Right kidney (tissue), 1 donor: ENCODE measurements around the gene RAD51B.

ENCODE experiments used
- DNase-seq: peaks from one replicate; pipeline ENCODE4 v3.0.0-alpha.2; 2016

Gene RAD51B

DNA sequence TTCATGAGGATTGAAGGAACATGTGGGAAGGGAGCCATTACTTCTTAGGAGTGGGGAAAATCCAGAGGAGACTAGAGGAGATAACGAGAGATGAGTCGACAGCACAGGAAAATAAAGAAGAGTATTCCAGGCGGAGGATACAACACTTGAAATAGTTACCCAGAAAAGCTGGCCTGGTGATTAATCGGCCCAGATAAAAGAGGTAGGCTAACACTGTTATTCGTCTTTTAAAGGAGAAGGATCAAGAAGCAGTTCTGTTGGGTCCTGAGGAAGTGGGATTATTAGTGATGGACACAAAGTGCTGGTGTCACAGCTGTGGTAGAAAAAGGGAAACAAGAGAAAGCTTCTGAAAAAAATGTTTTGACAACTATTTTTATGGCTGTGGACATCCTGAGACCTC, 548.0 kb downstream of the RAD51B start:
- DNase-seq = no peak

GRCh38 chr14:68368850-68369249, 549.3 kb downstream of the RAD51B start:
- DNase-seq = no peak

DNA sequence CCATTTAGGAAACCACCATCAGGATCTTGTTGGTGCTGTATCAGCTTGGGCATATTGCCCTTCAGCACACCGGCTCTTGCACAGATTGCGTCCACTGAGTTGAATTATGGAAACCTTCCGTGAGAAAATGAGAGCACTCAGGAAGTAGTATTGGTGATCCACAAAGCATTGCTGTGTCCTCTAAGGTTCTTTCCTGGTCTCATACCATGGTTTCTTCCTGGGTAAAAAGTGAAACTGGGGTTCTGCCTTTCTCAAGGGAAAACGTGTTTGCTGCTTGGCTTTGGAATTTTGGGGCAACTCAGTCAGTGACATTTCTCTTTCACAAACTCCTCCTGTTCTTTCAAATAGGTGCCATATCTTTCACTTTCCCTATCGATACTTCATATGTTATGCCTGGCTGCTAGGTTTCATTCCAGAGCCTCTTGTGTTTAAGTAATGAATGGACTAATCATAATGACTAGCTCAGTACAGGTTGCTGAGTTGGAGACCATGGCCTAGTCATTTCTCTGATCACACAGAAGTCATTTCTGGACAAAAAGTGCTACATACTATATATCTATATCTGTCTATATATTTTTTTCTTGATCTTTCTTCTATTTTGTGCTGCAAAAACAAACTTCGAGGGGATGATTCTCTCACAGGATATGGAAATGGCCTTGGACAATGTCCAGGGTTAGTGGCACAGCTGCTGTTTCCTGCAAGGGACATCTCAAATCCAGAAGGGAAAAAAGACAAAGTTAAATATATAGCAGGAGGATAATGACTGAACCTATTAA, 549.9 kb downstream of the RAD51B start:
- DNase-seq = no peak

DNA sequence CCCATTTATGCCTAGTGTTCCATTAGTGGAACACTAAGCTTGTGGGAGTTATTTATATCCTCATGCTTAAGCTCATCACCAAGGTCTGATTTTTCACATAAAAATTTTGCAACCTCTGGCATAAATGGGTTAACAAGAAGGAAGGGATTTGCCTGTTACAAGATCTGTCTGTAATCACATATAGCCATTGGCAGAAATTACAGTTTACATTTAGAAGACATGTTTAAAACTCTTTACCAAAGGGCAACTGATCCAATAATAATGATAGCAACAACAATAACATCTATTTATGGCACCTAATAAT, 550.4 kb downstream of the RAD51B start:
- DNase-seq = no peak

GRCh38 chr14:68372368-68372767, 552.8 kb downstream of the RAD51B start:
- DNase-seq = no peak

DNA sequence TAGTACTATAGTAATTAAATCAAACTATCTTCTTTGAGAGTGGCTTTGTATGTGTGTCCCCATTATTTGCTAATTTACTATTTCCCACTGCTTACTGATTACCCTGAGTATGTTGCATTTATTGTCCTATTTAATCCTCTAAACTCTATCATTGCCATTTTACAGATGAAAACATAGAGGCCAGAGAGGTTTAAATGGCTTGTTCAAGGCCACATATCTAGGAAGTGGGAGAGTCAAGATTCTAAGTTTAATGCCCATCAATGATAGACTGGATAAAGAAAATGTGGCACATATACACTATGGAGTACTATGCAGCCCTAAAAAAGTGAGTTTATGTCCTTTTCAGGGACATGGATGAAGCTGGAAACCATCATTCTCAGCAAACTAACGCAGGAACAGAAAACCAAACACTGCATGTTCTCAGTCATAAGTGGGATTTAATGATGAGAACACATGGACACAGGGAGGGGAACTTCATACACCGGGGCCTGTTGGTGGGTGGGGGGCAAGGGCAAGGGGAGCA, 553.6 kb downstream of the RAD51B start:
- no peak for DNase-seq

GRCh38 chr14:68373847-68374444, 554.4 kb downstream of the RAD51B start:
- no peak for DNase-seq

- no peak for DNase-seq
Measured at GRCh38 chr14:68374682-68375081, 555.1 kb downstream of the RAD51B start.

DNA sequence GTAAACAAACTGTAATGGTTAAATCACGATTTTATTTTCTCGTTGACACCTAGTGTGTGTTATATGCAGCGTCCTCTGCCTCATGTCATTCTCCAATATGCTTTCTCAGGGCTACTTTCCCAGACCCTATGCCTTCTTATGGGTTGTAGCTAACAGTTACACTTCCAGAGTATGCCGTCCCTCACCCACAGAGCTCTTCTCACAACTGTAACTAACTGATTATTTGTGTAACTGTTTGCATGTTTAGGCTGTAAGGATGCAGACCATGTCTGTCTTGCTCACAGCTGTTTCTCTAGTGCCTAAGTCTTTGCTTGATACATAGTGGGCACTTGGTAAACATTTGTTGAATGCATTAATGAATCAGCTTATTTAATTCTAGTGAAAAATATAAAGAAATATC, 555.8 kb downstream of the RAD51B start:
- no peak for DNase-seq

- DNase-seq = no peak
Measured at GRCh38 chr14:68376067-68376779, 556.6 kb downstream of the RAD51B start.

DNA sequence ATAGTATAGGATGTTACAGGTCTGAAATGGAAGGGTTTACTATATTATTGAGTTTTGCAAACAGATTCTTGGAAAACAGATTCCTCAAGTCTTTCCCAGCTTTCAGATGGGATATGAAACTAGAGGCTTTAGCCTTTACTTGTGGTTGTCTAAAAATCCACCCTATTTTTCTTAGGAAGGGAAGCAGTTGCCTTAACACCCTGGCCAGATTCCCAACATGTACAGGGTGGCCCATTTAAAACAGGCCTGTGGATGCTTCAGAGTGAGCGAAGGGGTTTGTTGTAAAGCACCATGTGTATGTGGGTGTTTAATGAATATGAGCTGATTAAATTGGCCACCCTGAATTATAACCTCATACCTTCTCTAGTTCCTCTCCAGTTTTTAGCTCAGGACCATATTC, 557.4 kb downstream of the RAD51B start:
- DNase-seq = no peak

- no peak for DNase-seq
Measured at GRCh38 chr14:68377459-68377858, 557.9 kb downstream of the RAD51B start.

DNA sequence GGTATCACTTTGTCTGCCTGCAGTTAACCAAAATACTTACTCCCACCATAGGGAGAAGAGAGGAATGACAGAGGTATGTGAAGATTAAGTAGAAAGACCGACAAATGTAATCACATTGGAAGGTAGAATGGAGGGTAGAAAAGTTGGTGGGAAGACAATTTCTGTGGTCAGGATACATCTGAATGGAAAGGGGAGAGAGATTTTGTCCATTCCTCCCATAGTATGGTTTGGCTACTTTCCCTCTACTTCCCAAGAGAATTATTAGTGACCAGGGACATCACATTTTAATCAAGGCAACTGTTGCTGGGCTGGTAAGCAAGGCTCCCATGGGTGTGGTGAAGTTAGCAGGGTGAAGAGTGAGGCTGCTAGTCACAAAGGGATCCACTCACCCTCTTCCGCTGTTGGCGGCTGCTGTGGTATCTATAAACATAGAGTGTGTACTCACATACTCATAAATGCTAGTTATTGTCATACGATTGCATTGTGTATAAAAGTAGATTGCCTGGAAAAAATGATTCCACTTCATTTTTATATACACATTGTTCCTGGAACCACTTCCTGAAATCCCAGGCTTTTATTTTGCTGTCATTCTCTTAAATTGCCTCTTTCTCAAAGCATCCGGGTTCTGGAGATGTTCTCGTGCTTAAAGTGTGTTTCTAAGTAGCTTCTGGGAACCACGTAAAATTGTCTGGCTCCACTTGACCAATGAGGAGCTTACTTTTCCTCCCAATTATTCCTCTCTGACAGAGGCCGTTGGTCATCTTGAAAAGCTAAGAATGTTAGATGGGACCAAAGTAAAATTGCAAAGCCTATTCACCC, 560.1 kb downstream of the RAD51B start:
- DNase-seq = no peak

GRCh38 chr14:68380329-68380741, 560.8 kb downstream of the RAD51B start:
- DNase-seq = no peak

DNA sequence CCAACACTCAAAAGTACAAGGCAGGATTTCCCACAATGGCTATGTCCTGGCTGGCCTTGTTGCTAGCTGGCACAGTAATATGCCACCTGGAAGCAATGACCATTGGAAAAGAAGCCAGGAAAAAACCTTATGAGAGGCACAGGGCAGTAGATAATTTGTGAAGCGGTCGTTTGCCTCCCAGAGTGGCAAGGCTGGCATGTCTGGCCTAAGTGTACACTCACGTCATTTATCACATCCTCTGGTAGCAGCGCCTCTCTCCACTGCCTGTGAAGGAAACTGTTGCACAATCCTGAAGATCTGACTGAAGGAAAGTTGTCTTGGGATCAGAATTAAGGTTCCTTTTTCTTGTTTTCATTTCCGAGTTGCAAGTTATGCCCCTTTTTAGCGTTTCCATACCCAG, 564.8 kb downstream of the RAD51B start:
- no peak for DNase-seq

- DNase-seq = no peak
Measured at GRCh38 chr14:68384881-68385280, 565.3 kb downstream of the RAD51B start.

- no peak for DNase-seq
Measured at GRCh38 chr14:68386446-68386845, 566.9 kb downstream of the RAD51B start.

DNA sequence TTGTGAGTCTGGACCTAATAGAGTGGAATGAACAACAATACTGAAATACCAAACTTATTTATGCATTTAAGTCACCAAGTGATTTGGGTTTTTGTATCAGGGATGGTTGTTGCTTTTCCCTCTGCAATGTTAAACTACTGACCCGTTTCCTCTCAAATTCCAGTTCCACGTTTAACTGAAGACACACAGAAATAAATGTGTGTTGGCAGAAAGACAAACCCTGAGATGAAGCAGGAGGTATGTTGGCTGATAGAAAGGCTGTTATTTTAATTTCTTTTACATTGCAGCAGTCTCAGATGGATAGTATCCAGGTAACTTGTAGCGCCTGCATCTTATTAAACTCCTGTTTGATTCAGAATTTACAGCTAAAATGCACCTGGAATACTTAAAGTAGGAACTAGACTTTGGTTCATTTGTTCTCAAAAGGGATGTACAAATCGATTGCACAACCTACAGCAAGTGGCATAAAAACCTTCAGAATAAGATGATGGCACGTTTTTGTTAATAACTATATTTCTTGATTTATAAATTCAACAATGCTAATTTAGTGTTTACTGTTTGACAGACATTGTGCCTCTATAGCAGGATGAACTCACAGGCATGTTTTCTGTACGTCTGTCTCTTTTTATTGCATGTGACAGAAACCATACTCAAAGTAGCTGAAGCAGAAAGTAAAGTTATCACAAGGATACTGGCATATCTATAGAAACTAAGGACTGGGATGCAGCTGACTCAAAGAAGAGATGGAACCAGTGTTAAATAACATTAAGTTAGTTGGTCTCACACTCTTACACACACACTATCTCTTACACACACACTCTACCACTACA, 567.6 kb downstream of the RAD51B start:
- no peak for DNase-seq

DNA sequence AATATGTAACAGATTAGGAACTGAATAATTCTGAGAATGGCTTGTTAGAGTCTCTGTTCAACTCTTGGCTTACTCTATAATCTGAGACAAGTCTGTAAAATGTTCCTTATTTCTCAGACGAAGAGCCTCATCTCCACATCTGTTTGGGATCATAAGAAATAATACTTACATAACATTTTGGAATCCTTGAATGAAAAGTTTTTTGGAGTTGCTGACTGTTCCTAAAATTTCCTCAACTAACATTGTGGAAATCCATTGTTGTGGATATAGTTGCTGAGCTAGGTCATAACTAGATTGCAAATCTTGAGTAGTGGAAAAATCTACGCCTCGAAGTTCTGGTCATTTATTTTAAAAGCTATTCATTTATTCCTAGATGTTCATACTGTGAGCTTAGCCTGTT, 570.4 kb downstream of the RAD51B start:
- DNase-seq = no peak

GRCh38 chr14:68390741-68391140, 571.2 kb downstream of the RAD51B start:
- no peak for DNase-seq

DNA sequence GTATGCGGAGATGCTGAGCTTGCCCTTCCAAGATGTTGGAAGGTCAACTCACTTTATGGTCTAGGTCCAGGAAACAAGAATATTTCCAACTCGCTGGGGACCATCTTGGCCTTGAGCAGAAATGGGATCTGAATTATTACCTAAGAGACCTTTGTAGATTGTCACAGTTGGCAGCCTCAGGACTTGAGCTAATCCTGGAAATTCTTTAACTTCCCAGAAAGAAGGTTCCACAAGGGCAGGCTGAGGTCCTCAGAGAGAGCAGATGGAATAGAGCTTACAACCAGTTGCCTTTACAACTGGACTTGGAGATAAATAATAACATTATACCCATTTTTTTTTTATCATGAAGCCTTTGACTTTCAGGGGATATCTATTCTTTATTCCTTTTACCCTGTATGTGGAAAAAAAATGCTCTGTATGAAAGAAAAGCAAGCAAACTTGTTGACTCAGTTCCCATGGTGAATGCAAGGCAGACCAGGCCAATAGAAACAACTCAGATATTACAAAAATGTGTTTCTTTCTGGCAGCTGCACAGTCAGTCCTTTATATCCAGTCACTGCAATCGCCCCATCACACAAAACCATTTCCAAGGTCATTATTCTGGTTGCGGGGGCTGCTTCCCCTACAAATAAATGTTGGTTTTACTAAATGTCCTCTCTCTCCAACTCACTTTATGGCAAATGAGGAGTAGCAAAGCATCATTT, 571.9 kb downstream of the RAD51B start:
- no peak for DNase-seq
